Limb (tissue), 2 donors: ENCODE measurements around the gene PHAF1.

Experiments used
- DNase-seq, 2 donors: peaks; one replicate each; pipeline ENCODE4 v3.0.0-alpha.2; 2016; ENCODE audit errors: extremely low spot score in 2 of 2

PHAF1 gene

DNA sequence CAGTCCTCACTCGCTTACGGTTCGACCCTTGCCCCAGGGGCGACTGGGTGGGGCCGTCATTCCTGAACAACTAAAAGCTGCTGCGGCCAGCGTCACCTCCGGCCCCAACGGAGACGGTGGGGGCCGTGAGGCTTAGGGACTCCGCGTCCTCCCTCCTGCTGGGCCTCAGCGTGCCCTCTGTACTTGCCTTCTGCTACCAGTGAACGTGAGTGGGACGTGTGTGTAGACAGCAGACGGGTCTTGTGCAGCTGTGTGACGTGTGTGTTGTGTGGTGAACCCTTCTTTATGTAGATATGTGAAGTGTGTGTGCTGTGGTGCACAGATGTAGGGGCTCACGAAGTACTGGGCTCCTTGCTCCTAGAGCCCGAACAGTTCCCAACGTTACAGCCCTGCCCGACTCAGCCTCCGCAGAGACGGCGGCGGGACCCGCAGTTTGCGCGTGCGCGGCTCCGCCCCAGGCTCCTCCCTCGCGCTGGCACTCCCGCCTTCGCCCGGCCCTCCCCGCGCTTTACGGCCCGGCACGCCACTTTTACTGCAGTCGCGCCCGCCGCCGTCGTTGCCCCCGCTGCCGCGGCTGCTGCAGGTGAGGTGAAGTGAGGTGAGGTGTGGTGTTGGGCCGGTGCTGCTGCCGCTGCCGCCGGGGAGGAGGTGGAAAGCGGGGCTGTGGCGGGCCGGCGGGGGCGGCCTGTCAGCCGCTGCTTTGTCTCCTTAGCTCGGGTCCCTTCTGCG is at the start of gene PHAF1:
TSS of gene PHAF1 (plus strand) at position 535 of the 729 bp plus-strand sequence. CDS start 235 bp downstream, outside the sequence.
- DNase-seq = peak; percentile 94 to 98

DNA sequence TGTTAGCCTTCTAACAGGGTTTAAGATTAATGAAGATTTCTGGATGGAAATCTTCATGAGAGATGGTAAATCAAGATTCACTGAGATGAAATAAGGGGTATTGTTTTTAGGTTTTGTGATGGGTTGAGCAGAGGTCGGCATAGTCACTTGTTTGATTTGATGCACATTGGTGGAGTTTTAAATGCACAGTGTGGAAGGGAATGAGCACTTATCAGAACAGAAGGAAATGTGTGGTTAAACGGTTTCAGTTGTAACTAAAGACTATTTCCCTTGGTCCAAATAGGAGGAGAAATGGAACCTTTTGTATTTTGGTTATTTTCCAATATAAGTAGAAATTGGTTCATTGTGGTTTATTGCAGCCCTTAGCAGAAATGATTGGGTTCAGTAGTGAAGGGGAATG is 46.7 kb upstream of the PHAF1 start:
- DNase-seq = no peak

- DNase-seq = no peak
These were observed 41.5 kb upstream of the PHAF1 start for GRCh38 chr16:67068212-67068753.

- no peak for DNase-seq
These were observed 38.2 kb upstream of the PHAF1 start for GRCh38 chr16:67071476-67072048.

DNA sequence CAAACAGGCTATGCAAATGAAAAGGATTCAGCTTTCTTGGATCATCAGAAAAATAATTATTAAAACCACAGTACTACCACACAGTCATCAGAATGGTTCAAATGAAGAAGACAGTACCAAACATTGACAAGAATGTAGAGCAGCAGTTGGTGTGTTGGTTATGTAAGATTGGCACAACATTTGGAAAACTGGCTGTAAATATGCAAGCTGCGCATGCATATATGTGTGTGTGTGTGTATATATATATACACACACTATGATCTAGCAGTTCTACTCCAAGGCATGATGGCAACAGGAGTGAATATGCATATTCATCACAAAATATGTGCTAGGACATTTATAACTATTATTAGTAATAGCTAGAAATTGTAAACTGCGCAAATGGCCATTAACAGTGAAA is 34.4 kb upstream of the PHAF1 start:
- no peak for DNase-seq

DNA sequence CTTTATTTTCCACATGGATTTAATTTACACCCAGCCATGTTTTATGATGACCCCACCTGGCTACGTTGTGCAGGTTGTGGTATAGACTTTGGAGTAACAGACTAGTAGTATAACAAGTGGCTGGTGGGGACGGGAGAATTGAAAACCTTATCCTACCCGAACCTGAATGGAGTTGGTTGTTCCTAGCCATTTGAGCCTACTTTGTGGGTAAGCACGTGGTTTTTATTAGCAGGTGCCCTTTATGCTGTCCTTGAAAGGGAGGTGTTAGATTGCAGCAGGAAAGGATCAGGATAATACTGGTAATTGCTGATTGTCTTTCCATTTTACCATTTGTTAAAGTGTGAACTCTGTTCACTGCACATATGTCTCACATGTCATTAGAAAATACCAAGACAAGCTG is 31.9 kb upstream of the PHAF1 start:
- DNase-seq = no peak

DNA sequence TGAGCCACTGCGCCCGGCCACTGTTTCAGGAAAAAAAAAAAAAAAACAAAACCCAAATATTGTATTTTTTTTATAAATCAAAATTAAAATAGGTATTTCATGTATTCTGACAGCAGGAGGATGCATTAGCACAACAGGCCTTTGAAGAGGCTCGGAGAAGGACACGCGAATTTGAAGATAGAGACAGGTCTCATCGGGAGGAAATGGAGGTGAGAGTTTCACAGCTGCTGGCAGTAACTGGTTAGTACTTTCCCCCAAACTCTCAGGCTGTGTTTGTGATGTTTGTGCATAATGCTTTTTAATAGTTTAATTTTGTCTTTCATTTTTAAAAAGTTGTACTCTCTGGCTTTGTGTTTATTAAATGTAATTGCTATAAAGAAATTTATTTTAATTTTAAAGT is 27.6 kb upstream of the PHAF1 start:
- DNase-seq = no peak

GRCh38 chr16:67082891-67083290 is 26.9 kb upstream of the PHAF1 start:
- DNase-seq = no peak

DNA sequence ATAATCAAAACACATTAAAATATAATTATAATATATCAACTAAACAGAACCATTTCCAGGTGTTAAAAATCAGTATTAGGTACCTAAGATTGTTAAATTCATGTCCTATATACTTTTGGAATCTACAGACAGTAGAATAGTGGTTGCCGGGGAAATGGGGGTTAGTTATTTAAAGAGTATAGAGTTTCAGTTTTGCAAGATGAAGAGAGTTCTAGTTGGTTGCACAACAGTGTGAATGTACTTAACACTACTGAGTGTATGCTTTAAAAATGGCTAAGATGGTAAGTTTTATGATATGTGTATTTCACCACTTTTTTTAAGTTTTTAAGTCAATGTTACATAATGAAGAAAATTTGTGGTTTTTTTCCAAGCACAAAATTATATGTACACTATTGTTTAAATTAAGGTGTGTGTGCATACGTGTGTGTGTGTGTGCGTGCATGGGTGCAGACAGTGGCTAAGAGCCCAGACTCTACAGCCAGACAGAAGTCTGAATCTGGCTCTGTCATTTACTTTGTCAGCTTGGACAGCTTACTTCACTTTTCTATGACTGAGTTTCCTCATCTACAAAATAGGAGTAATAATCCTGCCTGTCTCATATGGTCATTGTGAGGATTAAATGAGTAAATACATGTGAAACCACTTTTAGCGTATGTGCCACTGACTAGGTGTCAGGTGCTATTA is 25.3 kb upstream of the PHAF1 start:
- DNase-seq = no peak

DNA sequence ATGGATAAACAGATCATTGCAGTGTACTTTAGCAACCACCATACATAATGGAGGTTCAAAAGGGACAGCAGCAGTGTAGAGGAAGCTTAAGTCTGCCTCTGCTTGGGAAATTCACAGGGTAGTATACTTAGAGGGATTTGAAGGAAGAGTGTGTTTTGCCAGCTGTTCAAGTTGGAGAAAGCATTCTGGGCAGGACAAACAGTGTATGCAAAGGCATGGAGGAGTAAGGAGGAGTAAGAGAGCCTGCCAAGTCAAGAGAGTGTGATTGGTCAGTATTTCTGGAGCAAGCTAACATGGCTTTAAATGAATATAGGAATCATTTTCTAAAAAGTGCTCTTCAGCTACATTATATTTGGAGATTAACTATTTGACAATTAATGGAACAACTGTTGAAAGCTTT is 22.9 kb upstream of the PHAF1 start:
- DNase-seq = no peak

GRCh38 chr16:67087291-67087690 is 22.4 kb upstream of the PHAF1 start:
- no peak for DNase-seq

DNA sequence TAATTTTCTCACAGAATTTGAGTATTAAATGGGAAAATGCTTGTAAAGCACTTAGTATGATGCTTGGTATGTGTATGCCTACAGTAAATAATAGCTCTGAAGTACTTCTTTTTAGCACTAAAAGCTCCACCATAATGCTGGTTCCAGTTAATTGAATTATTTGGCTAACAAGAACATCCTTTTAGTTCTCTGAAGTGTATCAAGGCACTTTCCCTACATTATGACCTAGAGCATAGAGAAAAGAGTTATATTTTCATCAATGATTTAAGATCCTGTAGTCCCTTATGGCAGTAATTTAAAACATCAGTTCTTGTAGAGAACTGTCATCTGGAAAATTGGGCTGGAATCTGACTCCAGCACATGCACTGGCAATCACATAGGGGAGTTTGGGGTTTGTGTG is 21.9 kb upstream of the PHAF1 start:
- DNase-seq = no peak

DNA sequence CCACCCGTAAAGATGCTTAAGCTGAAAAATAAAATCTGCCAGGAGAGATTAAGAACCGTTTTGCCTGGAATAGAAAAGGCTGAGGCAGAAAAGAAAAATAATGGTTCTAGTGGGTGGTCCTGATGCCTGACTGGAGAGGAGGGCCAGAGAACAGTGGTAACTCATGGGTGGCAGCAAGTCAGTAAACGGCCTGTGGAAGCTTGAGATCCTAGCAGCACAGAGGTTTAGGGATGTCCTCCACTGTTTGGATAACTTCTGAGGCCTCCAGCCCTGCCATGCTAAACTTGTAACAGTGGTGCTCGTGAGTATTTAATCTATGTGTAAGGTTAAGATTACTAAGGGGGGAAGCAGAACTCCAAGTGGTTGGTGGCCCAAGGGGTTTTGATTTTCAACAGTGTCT is 21.2 kb upstream of the PHAF1 start:
- DNase-seq = no peak

DNA sequence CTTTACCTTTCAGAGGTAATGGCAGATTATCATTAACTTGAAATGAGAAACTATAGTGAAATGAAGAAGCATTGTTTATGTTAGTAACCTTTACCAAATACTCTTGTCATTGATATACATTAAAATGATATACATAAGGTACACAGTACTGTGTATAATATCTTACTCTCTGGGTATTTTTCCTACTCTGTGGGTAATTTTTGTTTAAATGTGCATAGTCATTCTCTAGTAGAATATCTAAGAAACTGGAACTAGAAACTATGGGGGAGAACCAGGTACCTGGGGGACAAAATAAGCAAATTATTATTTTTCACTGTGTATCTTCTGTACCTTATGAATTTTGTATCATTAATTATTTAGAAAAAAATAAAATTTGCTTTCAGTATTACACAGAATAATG is 20.6 kb upstream of the PHAF1 start:
- DNase-seq = no peak

DNA sequence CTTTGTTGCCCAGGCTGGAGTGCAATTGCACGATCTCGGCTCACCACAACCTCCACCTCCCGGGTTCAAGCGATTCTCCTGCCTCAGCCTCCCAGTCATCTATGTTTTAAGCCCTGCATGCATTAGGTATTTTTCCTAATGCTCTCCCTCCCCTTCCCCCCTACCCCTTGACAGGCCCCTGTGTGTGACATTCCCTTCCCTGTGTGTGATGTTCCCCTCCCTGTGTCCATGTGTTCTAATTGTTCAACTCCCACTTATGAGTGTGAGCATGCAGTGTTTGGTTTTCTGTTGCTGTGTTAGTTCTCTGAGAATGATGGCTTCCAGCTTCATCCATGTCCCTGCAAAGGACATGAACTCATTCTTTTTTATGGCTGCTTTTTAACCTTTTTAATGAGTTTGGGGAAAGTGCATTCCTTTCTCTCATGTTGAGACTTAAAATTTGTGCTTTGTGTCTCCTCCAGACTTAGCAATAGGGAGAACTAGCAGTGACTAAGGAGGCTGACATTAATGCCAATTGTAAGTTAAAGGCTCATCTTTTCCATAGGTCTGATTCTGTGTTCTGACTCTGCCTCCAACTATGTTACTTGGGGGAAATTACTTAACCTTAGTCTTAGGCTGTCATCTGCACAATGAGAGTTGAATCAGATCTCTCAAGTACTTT is 17.7 kb upstream of the PHAF1 start:
- DNase-seq = no peak

DNA sequence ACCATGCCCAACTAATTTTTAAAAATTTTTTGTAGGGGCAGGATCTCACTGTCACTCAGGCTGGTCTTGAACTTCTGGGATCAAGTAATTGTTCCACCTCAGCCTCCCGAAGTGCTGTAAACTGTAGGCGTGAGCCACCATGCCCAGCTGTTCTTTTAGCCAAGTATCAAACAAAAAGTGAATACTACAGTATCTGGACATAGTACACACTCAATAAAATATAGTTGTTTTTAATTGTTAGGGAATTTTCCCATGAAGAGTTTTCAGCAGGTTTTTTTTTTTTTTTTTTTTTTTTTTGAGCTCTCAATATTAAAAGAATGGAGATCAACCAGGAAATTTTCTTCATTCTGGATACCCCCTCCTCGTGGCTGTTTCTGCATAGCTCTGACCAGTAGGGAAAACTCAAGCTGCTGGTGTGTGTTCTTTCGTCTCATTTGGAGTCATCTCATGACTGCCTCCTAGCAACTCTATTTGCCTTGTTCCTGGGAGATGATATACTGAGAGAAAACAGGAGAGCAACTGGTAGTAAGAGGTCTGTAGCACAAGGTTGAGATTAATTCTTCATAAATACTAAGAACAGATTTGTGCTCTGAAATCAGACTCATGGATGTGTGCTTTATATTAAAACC is 16.5 kb upstream of the PHAF1 start:
- no peak for DNase-seq

GRCh38 chr16:67098599-67098998 is 11.1 kb upstream of the PHAF1 start:
- no peak for DNase-seq

DNA sequence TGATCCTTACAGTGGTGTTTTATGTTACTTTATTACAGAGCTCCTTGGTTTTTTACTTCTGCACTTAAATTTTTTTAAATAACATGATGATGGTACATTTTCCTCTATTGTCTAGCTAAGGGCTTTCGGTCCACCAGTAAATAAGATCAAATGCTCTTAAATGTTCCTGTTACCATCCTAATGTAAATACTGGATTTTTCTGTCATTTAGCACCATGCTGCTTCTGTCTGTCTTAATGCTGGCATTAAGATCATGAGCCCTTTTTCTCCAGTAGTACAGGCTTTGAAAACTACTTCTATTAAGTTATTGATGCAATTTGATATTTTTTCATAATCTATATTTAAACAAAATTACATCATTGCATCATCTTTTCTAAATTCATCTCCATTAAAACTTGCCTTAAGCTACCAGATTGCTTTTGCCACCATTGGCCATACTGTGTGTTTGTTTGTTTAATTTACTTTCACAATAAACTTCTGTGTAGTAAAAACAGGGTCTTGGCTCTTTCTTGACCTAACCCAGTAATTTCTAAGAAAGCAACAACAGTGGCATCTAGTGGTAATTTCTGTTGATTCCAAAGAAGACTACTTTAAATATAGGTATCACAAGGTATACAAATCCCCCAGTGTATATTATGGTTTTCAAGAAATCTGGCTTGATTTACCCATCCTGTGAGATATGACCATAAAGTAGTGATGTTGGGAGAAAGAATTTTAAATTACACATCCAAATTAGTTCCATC is 9.0 kb upstream of the PHAF1 start:
- DNase-seq = no peak

GRCh38 chr16:67101311-67102082 is 8.2 kb upstream of the PHAF1 start:
- no peak for DNase-seq

GRCh38 chr16:67104061-67104460 is 5.7 kb upstream of the PHAF1 start:
- DNase-seq = no peak
